Activated T-helper 17 cell treated with anti-CD3 and anti-CD28 coated beads, Interleukin-2, amount 50 U/mL, for 72 hours (primary cell): ENCODE results near the gene TMEM30B. TPM values are rescaled to one million over a fixed set of nuclear protein-coding genes. Genes with fewer than 3 reads are reported as not detected.

ENCODE experiments used
- total RNA-seq, 2 donors: library from RNA; stranded (reverse); gene quantifications; one replicate each; pipeline ENCODE4 v1.2.3, GENCODE V29; 2022

The TMEM30B gene
- total RNA-seq, 2 donors from 2014 or later = 0.77 to 1.0 TPM

Other genes starting within 250 kb of the TMEM30B start
- gene PRKCH, start 40.2 kb upstream of the TMEM30B start, total RNA-seq = 100 to 1,000 TPM; 127 to 148 TPM